Hindlimb muscle (tissue), 1 donor: ENCODE results near the gene HMGXB3. TPM values are rescaled to one million over a fixed set of nuclear protein-coding genes. Genes with fewer than 3 reads are reported as not detected.

ENCODE experiments used
- DNase-seq: peaks from one replicate; pipeline ENCODE4 v3.0.0-alpha.2; 2013
- polyA plus RNA-seq: library from polyadenylated mRNA; unstranded; fragments of 120-200 nt; gene quantifications from one replicate; pipeline ENCODE4 v1.2.1, GENCODE V29; 2013; ENCODE audit not compliant: insufficient read length

The HMGXB3 gene
- polyA plus RNA-seq, 1 donor: 22.5 TPM

DNA sequence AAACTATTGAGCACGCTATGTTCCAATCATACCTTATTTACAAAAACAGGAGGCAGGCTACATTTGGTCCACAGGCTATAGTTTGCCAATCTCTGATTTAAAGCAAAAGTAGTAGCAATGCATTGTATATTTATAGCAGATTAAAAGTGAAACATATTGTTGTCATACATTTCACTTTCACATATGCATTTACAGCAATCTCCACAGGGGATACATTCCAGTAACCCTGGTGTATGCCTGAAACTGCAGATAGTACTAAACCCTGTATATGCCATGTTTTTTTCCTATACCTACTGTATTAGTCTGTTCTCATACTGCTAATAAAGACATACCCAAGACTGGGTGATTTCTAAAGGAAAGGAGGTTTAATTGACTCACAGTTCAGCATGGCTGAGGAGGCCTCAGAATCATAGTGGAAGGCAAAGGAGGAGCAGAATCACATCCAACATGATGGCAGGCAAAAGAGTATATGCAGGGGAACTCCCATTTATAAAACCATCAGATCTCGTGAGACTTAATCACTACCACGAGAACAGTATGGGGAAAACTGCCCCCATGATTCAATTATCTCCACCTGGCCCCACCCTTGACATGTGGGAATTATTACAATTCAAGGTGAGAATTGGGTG, 91.7 kb downstream of the HMGXB3 start:
- no peak for DNase-seq

GRCh38 chr5:150097152-150097551, 96.6 kb downstream of the HMGXB3 start:
- no peak for DNase-seq

- DNase-seq: no peak
These were observed 100.5 kb downstream of the HMGXB3 start for GRCh38 chr5:150101023-150101422.

Other genes with a start within 250 kb of the HMGXB3 start
- gene PDE6A, start 55.9 kb upstream of the HMGXB3 start, polyA plus RNA-seq: 0.09 TPM
- gene SLC26A2, start 40.0 kb upstream of the HMGXB3 start, polyA plus RNA-seq: 8.6 TPM
- gene TIGD6, start 85 bp upstream of the HMGXB3 start, polyA plus RNA-seq: 2.2 TPM
- gene CSF1R, start 85.8 kb downstream of the HMGXB3 start, polyA plus RNA-seq: 45.1 TPM
- gene PDGFRB, start 155.1 kb downstream of the HMGXB3 start, polyA plus RNA-seq: 174 TPM
- gene CDX1, start 166.0 kb downstream of the HMGXB3 start, polyA plus RNA-seq: 0.19 TPM
- gene SLC6A7, start 189.3 kb downstream of the HMGXB3 start, polyA plus RNA-seq: 0.22 TPM